ENCODE data around the gene PRKCE. TPM values are rescaled to one million over a fixed set of nuclear protein-coding genes. Genes with fewer than 3 reads are reported as not detected.

Gene PRKCE
- total and polyA plus RNA-seq, 2 of the 8 experiments (the other 6 are each of a cell fraction or from before 2014, with no cell fraction given) = 0.54 to 2.1 TPM

- TF ChIP-seq RNF2 (IDR thresholded peaks at IDR 0.05; ENCODE audit: borderline replicate concordance, low read depth, low read length, missing control alignments, poor library complexity, severe bottlenecking) = no peak
Observed at GRCh38 chr2:45816272-45816671, 164.8 kb downstream of the PRKCE start (continued).
